ENCODE data around the gene TNFRSF25. TPM values are rescaled to one million over a fixed set of nuclear protein-coding genes. Genes with fewer than 3 reads are reported as not detected.

TNFRSF25 gene
- total and polyA plus RNA-seq, 2 of the 8 experiments (the other 6 are each of a cell fraction or from before 2014, with no cell fraction given): 10.7 to 19.5 TPM

DNA sequence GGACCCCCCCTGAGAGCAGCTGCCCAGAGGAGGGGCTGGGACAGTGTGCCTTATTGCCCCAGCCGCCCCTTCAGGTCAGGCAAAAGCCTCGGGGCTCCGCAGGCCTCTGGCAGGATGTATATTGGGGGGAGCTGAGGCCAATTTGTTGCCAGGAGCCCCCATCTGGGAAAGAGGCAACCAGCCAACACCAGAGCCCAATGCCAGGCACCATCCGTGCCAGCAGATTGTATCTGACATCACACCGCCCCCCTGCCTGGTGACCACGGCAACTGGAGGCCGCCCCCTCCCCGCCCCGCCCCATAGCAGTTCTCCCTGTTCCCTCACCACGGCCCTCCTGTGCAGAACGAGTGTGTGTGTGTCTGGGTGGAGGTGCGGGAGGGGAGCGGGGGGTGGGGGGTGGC lies 29.1 kb upstream of the TNFRSF25 start:
- Histone ChIP-seq H3K4me3 (ENCODE audit: extremely low read depth in 1 of 4, insufficient read depth in 2 of 4, low read depth in 3 of 4, low read length in 4 of 4) (no peak overlapping the region), H3K27ac (ENCODE audit: low read depth, low read length) (no peak overlapping the region), H4K5ac (ENCODE audit: insufficient read length, low read depth, low read length) (no peak overlapping the region), H2BK5ac (ENCODE audit: low read depth, low read length) (no peak overlapping the region), H3K9ac (replicated peaks in 1 of 4; ENCODE audit: extremely low read depth in 1 of 4, low read depth in 3 of 4, low read length in 3 of 4) (no peak overlapping the region), H3K79me1 (ENCODE audit: low read depth, low read length) (no peaks in the 10 kb centered on the region; the same call in 1 of the 2 replicates), H3K36me3 (ENCODE audit: control insufficient read depth in 2 of 4, insufficient read depth in 4 of 4, low read length in 3 of 4) (no peaks in the 10 kb centered on the region), H3K4me2 (ENCODE audit: insufficient read depth in 1 of 2, low read depth in 2 of 2, low read length in 2 of 2) (peak overlapping the region; percentile 1 to 87; a peak in 1 of 4 replicates), H3K23me2 (ENCODE audit: low read depth, low read length) (peaks cover 19% of the 10 kb centered on the region; the same call in 1 of the 2 replicates), H3K56ac (replicated peaks; ENCODE audit: insufficient read length, low read depth, low read length) (no peak overlapping the region), H3K4ac (replicated peaks; ENCODE audit: insufficient read length, low read depth, low read length) (no peak overlapping the region), H2AFZ (ENCODE audit: low read length) (no peak overlapping the region), H4K20me1 (replicated peaks in 1 of 2; ENCODE audit: control insufficient read depth in 1 of 2, insufficient read depth in 2 of 2, low read length in 2 of 2) (peaks cover 4% of the 10 kb centered on the region in 2 experiments), H3K79me2 (ENCODE audit: control insufficient read depth in 1 of 2, insufficient read depth in 2 of 2, low read length in 2 of 2) (no peaks in the 10 kb centered on the region), H3K9me3 (ENCODE audit: insufficient read depth in 2 of 2, low read depth in 1 of 2, low read length in 1 of 2) (no peaks in the 10 kb centered on the region), H2BK12ac (ENCODE audit: low read depth, low read length) (no peak overlapping the region; the same call in 1 of the 2 replicates), H3K27me3 (replicated peaks in 1 of 4; ENCODE audit: control insufficient read depth in 3 of 4, extremely low read depth in 1 of 4, insufficient read depth in 3 of 4, low read length in 3 of 4) (peaks cover 0 to 31% (median 20%) of the 10 kb centered on the region in 4 experiments; a peak in 5 of 7 replicates), H2AK5ac (ENCODE audit: low read depth, low read length) (no peak overlapping the region), H3K18ac (ENCODE audit: extremely low read depth, low read length) (no peak overlapping the region), H3K14ac (ENCODE audit: insufficient read length) (no peak overlapping the region), H3K23ac (ENCODE audit: insufficient read length) (no peak overlapping the region), H4K91ac (replicated peaks; ENCODE audit: insufficient read length, low read length) (no peak overlapping the region), H4K8ac (ENCODE audit: extremely low read depth, insufficient read depth, low read length) (no peak overlapping the region; the same call in 1 of the 2 replicates), H2BK120ac (replicated peaks; ENCODE audit: low read depth, low read length) (no peak overlapping the region), H2BK15ac (ENCODE audit: low read length) (no peak overlapping the region), H2BK20ac (ENCODE audit: low read length) (no peak overlapping the region), H3K4me1 (replicated peaks in 1 of 4; ENCODE audit: control insufficient read depth in 3 of 4, insufficient read depth in 4 of 4, low read length in 3 of 4) (peaks cover 0 to 37% (median 23%) of the 10 kb centered on the region in 4 experiments; a peak in 6 of 7 replicates)
- ChIA-PET CTCF (ENCODE audit: partially characterized antibody) (interaction anchor here (1.2 to 7.5 kb wide), 6 partner anchors 9 to 57 kb away, joined by 4 to 60 read pairs (median 6); no protein-coding TSS in a partner anchor), POLR2A (ENCODE audit: partially characterized antibody) (interaction anchor here (1.3 kb wide), 1 partner anchor 59 kb away, joined by 4 read pairs; the partner anchor contains the start of gene NOL9)
- WGBS, 2 experiments (ENCODE audit: extremely low coverage in 1 of 2, insufficient coverage in 1 of 2, insufficient read length in 1 of 2, insufficient replicate concordance in 2 of 2, low coverage in 1 of 2, low lambda C conversion rate in 2 of 2, missing lambda C conversion rate in 1 of 2): 70% methylated on average over 11 of the region's 13 CpGs; no CpG with 5 or more reads in 1 of the 2 experiments
- no peak for FAIRE-seq
- no peak for TF ChIP-seq KDM1A (IDR thresholded peaks at IDR 0.05; ENCODE audit: borderline replicate concordance, low read length)
- TF ChIP-seq TAF1 (IDR thresholded peaks at IDR 0.05; ENCODE audit: low read depth, low read length): no peak
- TF ChIP-seq SP1 (IDR thresholded peaks at IDR 0.05; ENCODE audit: low read depth, low read length): no peak
- TF ChIP-seq, protein P1, sequence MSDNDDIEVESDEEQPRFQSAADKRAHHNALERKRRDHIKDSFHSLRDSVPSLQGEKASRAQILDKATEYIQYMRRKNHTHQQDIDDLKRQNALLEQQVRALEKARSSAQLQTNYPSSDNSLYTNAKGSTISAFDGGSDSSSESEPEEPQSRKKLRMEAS (IDR thresholded peaks at IDR 0.05): no peak
- no peak for TF ChIP-seq GTF2F1 (IDR thresholded peaks at IDR 0.05; ENCODE audit: borderline replicate concordance, low read depth, low read length)
- DNase-seq (ENCODE audit: low read depth in 1 of 2, low spot score in 2 of 2): no peak

Measured in H1 (cell line).